ENCODE data around the gene EMC10.

- TF ChIP-seq ELK1 (IDR thresholded peaks at IDR 0.05; ENCODE audit: borderline replicate concordance, low read depth, low read length) (no peak), CTCF (conservative IDR thresholded peaks at IDR 0.05; ENCODE audit: low read depth, low read length) (no peak), MAZ (IDR thresholded peaks at IDR 0.05; ENCODE audit: borderline replicate concordance, low read depth, low read length) (no peak), CEBPB (IDR thresholded peaks at IDR 0.05; ENCODE audit: low read depth, low read length) (no peak), BHLHE40 (IDR thresholded peaks at IDR 0.05; ENCODE audit: low read depth, low read length) (no peak), POLR2A (IDR thresholded peaks at IDR 0.05; ENCODE audit: low read depth, low read length) (no peak), RFX5 (IDR thresholded peaks at IDR 0.05; ENCODE audit: low read depth, low read length) (no peak), RCOR1 (IDR thresholded peaks at IDR 0.05; ENCODE audit: insufficient replicate concordance, low read length) (no peak), MAFK (IDR thresholded peaks at IDR 0.05; ENCODE audit: low read depth, low read length) (no peak)
Observed at GRCh38 chr19:50434525-50434924, 41.8 kb upstream of the EMC10 start.

Data from IMR-90 (cell line).